PFSK-1 (cell line): Measurements from ENCODE around the gene GPR65.

Experiments
- FOXP2 ChIP-seq: optimal IDR thresholded peaks from 2 replicates; pipeline ENCODE3; 2011; ENCODE audit warnings: borderline replicate concordance, control low read depth, inconsistent platforms; ENCODE audit not compliant: insufficient read depth; ENCODE audit errors: extremely low read length, extremely low read depth
- POLR2AphosphoS5 ChIP-seq: IDR thresholded peaks from 2 replicates; pipeline ENCODE4 v1.6.1; 2012; ENCODE audit warnings: low read depth, mild to moderate bottlenecking, control low read depth, low read length, moderate library complexity
- SIN3A ChIP-seq: IDR thresholded peaks from 2 replicates; pipeline ENCODE4 v1.6.1; 2012; ENCODE audit warnings: mild to moderate bottlenecking, low read length, moderate library complexity, borderline replicate concordance; ENCODE audit not compliant: insufficient read depth
- TAF1 ChIP-seq: IDR thresholded peaks from 2 replicates; pipeline ENCODE4 v1.6.1; 2012; ENCODE audit warnings: low read length, control low read depth, borderline replicate concordance; ENCODE audit not compliant: insufficient read depth
- TF ChIP-seq, protein P1 (sequence below), 2 experiments: IDR thresholded peaks; 2 replicates each; pipeline versions ENCODE4 v1.6.1 to v1.8.0; 2011 to 2012; ENCODE audit warnings: low read depth in 2 of 2, low read length in 2 of 2, control low read depth in 1 of 2, inconsistent platforms in 1 of 2, mild to moderate bottlenecking in 1 of 2, moderate library complexity in 1 of 2; ENCODE audit not compliant: insufficient read depth in 1 of 2

DNA sequence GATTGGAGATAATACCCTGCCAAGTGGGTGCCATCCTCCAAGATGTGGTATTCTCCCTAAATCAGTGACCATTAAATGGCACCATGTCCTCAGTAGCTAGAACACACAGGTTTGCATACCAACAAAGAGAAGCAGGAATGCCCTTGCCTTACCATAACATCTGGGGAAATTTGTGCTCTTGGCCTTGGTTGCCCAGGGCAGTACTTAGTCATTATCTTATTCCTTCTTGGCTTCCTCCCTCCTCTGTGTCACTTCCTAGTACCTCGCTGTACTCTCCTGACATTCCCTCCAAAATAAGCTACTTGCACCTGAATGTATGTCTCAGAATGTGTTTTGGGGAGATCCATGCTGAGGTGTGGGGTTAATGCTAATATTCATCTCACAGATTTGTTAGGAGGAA is 43.4 kb downstream of the GPR65 start:
- TF ChIP-seq, protein P1, sequence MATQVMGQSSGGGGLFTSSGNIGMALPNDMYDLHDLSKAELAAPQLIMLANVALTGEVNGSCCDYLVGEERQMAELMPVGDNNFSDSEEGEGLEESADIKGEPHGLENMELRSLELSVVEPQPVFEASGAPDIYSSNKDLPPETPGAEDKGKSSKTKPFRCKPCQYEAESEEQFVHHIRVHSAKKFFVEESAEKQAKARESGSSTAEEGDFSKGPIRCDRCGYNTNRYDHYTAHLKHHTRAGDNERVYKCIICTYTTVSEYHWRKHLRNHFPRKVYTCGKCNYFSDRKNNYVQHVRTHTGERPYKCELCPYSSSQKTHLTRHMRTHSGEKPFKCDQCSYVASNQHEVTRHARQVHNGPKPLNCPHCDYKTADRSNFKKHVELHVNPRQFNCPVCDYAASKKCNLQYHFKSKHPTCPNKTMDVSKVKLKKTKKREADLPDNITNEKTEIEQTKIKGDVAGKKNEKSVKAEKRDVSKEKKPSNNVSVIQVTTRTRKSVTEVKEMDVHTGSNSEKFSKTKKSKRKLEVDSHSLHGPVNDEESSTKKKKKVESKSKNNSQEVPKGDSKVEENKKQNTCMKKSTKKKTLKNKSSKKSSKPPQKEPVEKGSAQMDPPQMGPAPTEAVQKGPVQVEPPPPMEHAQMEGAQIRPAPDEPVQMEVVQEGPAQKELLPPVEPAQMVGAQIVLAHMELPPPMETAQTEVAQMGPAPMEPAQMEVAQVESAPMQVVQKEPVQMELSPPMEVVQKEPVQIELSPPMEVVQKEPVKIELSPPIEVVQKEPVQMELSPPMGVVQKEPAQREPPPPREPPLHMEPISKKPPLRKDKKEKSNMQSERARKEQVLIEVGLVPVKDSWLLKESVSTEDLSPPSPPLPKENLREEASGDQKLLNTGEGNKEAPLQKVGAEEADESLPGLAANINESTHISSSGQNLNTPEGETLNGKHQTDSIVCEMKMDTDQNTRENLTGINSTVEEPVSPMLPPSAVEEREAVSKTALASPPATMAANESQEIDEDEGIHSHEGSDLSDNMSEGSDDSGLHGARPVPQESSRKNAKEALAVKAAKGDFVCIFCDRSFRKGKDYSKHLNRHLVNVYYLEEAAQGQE (IDR thresholded peaks at IDR 0.05; ENCODE audit: insufficient read depth in 1 of 2, low read depth in 2 of 2, low read length in 2 of 2): no peak
- no peak for TF ChIP-seq POLR2AphosphoS5
- TF ChIP-seq TAF1: no peak
- TF ChIP-seq SIN3A: no peak
- TF ChIP-seq FOXP2: no peak
